GM21360 (cell line): ENCODE data around the gene KRT4.

ENCODE experiments used
- ATAC-seq: cut with Tn5 transposase; IDR thresholded peaks from one replicate; pipeline ENCODE4 v1.9.1; 2021; ENCODE audit warnings: mild to moderate bottlenecking, moderate library complexity; ENCODE audit not compliant: unreplicated experiment

KRT4 gene

DNA sequence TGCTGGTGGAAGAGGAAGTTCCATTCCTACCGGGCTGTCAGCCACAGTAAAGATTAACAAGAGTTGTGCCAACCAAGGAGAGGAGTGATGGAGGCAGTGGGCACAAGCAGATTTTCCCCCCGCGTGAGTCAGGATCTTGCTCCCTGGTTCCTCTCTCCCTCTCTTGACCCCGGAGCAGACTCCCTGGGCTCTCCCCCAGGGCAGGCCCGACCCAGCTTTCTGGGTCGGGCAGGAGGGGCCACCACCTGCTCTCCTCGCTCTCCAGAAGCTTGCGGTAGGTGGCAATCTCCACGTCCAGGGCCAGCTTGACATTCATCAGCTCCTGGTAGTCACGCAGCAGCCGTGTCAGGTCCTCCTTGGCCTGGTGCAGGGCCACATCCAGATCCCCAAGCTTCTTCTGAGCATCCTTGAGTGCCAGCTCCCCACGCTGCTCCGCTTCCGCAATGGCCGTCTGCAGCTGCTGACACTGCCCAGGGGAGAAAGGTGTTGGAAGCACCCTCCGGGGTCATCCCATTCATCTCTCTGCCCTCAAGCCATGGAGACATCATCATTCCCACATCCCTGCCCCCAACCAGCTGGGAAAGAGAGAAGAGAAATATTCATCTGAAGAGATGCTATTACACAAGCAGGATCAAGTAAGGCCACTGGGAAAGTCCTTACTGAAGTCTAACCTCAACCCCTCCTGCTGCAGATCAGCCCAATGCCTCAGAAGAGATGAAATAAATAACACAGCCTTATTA lies 9.0 kb upstream of the KRT4 start:
- no peak for ATAC-seq

DNA sequence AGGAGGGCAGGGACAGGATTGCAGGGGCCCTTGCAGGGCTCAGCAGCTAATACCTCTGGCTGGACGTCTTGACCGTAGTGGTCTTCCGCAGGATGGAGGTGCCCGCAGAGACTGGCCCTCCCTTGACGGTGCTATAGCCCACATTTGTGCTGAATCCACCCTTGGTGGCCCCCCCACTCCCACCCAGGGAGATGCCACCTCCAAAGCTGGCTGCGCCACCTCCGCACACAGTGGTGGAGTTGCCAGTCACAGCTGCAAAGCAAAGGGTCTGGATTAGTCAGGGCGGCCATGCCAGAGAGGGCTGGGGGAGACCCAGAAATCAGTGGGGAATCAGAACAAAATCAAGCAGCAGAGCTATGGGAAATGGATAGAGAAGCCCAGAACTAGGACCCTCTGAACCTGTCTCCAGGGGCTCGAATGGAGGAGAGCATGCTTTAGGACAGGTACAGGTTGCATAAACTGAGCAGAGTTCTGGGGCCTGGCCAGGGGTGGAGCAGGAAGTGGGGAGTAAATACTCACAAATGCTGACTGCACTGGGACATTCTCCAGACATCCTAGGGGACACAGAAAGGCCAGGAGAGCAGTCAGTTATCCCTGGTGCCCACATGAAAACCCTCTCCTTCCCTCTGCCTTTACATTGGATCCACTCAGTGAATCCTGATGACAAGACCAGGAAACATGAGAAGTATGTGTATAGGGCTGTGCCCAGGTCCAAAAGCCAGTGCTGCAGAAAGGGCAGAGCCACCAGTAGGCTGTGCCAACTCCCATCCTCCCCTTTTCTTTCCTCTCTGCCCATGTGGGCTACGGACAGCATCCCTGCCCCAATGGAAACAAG lies 8.1 kb upstream of the KRT4 start:
- no peak for ATAC-seq

DNA sequence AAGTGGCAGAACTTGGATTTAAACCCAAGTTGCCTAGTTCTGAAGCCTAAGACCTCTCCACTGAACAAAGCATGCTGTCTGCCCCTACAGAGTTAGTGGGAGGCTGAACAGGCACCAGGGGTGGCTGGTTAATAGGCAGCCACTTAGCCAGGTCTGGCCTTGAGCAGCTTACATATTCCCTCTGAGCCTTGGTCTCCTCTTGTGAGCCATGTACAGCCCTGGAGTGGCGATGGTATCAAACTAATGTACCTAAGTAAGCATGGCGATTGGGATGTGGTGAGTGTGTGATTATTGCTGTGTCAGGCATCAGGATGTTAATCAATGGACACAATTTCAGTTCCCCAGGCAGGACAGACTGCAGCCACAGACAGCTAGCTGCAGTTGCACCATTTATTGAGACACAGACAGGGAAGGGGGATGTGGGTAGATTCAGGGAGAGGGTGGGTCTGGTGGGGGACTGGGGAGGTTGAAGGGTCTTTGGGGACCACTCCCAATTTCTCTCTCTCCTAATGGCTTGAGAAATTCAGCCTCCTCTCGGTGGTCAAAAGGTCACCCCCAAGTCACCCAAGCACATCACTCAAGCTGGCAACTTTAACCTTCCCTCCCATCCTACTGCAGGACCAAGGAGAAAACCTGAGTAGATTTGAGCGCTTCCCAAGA lies 7.3 kb upstream of the KRT4 start:
- ATAC-seq, result no peak

DNA sequence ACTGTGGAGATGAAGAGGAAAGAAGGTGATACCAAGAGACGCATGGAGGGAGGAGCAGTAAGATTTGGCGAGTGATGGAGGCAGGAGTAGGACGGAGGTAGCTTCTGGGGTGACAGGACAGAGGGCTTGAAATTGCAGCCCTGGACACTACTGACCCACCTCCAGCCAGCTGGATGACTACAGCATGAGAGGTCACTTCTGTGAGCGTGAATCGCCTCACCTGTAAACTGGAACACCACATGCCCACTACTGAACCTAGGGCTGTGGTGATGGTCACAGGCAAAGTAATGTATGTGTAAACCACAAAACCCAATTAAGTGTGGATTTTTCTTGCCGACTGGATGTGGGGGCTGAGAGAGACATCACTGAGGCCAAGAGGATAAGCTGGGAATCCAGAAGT lies 6.6 kb upstream of the KRT4 start:
- no peak for ATAC-seq

DNA sequence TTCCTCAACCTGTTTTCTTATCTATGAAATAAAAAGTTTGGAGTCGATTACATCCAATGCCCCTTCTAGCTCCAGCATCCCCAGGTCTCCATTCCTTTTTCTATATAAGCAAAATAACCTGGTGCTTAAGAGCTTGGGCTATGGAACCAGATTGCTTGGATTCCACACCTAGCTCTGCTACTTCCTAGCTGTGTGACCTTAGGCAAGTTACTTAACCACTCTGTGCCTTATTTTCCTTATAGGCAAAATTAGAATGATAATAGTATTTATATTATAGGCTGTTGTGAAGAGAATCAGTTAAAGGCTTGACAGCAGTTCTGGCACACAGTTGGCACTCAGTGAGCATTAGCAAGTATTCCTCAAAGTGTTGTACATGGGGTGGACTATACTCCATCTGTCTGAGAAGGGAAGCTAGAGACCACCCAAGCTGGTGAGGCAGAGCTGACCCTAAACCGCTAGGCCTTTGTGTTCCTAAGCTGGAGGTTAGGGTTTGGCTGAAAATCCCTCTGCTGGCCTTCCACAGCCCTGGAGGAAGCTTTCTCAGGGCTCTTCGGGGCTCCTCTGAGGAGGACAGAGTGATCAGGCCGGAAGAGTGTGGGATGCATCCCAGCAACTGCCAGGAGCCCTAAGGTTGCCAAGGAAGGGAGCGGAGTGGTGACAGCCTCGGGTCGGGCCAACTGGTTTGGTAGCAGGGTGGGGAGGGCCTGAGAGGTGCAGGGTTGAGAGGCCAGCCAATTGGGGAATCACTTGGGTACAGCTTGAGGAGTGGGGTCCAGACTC lies 6.0 kb upstream of the KRT4 start:
- no peak for ATAC-seq

DNA sequence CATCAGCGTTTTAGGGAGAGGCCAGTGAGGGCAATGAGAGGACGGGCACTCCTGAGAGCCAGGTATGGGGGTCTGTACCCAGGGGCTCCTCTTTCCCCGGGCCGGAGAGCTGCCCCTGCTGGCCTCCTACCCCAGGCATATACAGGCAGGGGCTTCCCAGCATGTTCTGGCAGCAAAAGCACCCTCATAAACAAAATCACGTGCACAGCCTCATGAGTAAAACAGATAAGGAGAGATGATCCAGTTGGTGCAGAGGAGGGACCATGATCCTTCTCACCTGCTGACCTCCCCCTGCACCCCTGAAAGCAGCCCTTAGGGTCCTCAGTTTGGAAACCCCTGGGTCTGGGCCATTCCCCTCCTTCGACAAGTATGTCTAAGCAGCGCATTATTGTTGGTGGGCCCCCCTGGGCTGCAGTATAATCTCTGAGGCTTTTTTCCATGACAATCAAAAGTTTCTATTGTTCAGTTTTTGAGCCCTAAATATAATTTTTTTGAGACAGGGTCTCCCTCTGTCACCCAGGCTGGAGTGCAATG lies 5.0 kb upstream of the KRT4 start:
- ATAC-seq, result no peak

DNA sequence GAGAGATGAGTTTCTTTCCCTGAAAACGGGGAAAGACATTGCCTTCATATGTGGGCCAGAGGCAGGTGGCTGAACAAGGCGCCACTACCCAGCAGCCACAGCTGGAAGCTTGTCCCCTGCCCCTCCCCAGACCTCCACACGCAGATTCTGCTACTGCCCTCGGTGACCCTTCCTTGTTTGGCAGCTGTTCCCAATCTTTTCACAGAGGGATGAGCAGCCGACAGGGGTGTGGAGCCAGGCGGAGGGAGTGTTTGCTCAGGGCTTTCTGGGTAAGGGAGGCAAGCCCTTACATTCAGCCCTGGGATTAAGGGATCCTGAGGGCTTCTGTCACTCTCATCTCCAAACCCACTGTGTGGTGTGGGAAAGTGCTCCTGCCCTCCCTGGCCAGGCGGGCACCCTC lies 4.5 kb upstream of the KRT4 start:
- ATAC-seq, result no peak

DNA sequence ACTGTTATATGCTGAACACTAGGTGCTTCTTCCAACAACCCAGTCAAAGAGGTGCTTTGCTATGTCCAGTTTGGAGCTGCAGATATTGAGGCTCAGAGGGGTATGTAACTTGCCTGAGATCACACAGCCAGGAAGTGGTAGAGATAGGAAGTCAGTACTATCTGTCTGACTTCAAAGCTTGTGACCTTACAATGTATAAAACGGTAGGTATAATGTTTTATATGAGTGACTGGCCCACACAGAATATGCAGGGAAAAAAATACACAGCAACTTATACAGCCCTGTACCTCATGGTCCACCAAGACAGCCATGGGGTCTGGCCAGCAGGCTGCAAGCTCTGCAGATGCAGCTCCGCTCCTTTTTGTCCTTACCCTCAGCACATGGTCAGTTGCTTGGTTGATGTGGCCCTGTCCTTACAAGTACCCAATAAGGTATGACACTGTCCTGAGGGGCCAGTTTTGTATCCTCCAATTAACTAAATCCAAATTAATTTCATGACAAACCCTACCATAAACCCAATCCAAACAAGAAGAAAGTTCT lies 3.9 kb upstream of the KRT4 start:
- no peak for ATAC-seq

DNA sequence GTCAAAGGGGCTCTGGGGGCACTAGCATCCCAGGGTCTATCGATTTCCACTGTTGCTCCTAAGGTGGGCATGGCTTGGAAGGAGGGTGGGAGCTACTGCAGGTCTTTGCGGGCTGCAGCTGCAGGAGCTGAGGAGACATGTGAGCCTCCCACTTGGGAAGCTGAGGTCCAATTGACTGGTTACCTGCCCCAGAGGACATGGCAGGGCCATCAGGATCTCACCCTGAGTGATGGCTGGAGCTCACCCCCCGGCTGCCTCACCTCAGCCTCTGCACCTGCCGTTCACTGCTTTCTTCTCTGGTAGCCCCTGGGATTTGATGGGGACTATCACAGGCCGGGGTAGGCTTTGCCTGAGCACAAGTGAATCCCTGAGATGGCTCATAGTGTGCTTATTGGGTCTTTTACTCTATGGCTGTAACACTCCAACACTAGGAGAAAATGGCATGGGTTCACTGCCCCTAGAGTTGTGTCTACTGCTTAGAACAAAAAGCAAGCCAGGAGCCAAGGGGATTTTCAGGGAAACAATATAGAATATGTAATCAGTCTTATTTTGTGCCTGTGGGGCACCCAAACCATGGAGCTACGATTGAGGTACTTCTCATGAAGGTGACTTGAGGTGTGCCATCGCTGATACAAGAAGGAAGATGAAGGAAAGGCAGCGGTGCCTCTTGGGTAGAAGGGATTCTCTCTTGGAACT lies 3.2 kb upstream of the KRT4 start:
- ATAC-seq, result no peak

DNA sequence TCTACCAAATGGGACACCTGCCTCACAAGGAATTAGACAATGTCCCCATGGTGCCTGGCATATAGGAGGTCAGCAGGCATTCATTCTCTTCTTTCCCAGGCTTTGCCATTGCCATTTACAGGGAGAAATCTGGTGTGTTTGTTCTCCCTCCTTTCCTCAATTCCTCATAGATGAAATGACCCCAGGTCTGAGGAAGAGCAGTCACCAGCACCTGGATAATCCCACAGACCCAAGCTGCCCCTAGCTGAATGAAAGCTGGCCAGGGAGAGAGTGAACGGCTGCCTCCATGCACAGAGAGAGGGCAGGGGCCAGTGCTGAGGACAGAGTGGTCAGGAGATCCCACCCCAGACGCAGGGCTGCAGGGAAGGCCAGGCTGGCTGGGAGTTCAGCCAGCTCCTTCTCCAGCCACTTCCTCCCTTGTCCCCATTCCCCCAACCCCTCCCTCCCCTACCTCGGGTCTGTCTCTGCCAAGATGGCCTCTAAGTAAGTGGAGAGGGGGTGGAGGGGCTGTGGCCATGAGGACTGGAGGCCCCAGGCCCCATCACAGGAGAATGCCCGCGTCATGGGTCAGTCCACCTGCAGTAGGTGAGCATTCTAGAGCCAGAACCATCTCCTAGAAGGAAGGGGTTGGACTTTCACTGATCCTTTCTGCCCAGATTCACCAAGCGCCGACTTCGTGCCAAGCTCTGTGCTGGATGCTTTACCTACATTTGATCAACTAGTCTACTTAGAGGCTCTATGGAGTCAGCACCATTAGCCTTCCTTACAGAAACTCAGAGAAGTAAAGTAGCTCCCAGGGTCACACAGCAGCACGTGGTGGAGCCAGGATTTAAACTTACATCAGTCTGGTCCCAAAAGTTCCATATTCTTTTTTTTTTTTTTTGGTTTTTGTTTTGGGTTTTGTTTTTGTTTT lies 2.0 kb upstream of the KRT4 start:
- ATAC-seq, result no peak

DNA sequence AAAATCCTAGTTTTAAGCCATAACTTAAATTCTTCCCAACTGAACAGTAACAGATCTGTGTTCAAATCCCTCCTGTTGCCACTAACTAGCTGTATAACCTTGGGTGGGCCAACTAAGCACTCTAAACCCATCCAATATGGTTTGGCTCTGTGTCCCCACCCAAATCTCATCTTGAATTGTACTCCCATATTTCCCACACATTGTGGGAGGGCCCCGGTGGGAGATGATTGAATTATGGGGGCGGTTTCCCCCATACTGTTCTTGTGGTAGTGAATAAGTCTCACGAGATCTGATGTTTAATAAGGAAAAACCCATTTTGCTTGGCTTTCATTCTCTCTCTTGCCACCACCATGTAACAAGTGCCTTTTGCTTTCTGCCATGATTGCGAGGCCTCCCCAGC lies 1.2 kb upstream of the KRT4 start:
- no peak for ATAC-seq

DNA sequence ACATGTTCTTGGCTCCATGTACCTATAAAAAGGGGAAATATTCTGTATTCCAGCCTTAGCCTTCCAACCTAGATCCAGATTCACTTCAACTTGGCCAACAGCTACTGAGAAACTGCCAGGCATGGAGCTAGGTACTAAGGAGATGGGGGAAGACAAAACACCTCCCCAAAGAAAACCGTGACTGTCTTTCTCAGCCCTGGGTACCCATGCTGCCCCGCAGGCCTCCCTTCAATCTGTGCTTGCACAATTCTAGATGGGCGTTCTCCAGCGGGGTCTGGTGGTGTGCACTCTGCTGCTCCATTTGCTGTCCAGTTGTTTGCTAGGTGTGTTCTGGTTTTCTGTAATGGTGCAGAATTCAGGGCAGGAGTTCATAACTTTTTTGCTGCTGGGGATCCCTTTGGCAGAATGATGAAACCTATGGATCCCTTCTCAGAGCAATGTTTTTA lies 817 bp upstream of the KRT4 start:
- ATAC-seq, result no peak

DNA sequence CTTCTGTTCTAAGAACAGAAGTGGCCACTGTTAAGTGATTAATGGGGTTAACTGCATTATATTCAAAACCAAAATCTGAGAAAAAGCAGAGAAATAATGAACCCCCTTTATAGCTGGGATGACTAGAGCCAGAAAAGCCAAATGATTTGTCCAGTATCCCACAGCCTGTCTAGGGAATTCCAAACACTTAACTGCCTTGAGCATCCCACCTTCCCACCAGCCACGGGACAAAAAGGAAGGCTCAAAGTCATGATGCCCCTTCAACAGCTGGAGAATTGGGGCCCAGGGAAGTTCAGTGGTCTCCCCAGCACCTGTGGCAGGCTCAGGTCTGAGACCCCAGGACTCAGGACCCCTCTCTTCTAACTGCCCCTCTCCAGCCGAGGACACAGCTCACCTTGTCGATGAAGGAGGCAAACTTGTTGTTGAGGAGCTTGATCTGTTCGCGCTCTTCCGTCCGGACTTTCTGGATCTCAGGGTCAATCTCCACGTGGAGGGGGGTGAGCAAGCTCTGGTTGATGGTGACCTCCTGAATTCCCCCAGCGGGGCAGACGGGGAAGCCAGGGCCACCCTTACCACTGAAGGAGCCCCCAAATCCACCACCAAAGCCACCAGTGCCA lies 605 bp downstream of the KRT4 start:
- ATAC-seq, result no peak

DNA sequence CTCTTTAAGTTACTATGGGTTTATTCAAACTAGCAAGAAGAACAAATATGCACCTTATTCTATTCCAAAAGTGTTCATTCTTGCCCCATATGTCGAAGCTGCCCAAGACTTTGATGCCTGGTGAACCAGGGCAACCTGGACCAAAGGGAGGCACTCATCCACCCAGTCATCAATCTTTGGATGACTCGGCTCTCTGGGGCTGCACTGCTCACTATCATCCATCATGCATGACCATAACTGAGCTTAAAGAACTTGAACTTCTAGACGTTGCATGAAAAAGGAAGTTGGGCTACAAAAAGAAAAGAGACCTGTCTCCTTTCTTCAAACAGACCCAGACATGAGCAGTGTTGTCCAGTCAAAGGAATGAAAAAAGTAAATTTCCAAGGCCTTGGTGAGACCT lies 1.2 kb downstream of the KRT4 start:
- no peak for ATAC-seq

DNA sequence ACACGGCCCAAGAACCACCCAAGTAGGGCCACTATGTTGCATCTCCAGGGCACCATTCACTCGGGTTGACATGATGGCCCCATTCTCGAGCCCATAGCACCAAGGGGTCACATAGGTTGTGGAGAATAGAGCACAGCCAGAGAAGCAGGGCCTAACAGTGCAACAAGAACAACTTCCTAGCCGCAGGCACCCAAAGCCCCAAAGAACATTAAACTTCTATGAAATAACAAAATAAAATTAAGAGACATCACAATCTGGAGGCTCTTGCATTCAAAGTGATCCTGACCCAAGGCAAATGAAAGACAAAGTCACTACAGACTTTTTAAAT lies 1.9 kb downstream of the KRT4 start:
- ATAC-seq, result no peak

DNA sequence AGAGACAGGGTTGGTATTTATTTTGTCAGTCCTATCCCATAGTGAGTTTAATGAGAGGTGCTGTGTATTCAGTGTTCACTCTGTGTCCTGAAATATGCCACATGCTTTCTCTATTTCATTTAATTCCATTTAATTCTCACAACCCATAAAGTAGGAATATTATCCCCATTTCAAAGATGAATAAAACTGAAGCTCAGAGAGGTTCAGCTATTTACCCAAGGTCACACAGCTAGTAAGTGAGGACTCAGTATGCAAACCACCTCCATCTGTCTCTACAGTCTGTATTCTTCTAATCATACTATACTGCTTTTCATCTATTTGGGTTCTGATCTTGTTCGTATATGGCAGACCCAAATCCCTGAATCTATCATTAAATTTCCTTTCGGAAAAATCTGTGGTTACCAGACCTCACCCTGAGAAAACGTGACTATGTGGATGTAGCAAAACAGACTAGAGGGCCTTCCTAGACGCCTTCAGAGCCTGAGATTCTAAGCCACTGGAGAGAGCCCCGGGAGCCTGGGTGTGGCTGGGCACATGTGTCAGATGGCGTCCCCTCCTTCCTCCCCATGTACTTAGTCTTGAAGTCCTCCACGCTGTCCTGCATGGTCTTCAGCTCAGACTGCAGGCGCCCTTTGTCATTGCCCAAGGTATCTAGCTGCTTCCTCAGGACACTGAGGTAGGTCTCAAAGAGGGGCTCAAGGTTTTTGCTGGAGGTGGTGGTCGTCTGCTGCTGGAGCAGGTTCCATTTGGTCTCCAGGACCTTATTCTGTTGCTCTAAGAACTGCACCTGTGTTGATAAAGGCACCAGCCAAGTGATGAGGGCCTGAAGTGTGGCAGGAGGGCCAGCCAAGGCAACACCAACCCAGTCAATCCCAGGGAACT lies 2.5 kb downstream of the KRT4 start:
- ATAC-seq, result no peak

DNA sequence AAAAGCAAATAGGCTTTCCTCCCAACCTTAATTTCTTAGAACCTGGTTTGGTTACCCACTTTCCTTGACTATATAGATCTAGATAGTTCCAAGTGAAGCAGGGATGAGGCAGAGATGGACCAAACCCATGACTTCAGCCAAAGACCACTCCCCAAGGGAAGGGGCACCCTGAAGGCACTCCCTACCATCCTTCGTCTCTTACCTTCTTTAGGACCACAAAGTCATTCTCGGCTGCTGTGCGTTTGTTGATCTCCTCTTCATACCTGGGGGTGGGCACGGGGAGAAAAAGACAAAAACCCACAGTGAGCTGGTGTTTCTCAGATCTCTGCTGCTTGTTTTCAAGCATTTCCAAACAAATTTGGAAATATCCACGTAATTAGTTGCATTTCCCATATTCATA lies 3.4 kb downstream of the KRT4 start:
- no peak for ATAC-seq

DNA sequence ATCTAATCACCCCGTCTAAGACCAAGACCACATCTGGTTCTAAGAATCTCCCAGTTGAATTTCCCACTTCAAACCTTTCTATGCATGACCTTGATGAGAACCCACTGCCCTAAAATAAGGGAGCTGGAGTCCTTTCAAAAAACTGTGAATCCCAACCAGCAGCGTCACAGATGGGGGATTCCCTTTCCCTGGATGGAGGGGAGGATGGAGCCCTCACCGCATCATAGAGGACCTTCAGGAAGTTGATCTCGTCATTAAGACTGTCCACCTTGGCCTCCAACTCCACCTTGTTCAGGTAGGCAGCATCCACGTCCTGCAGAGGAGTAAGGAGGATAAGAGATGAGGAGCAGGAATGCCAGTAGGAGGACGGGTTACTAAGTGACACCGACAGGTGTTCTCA lies 4.8 kb downstream of the KRT4 start:
- ATAC-seq, result no peak
